DMS 273 (cell line): ENCODE data around the gene EIF1B.

Experiments used
- DNase-seq: peaks from one replicate; lab custom pipeline; 2025; ENCODE audit not compliant: unreplicated experiment; lab: John Stamatoyannopoulos, UW

EIF1B gene

GRCh38 chr3:40308725-40309417, 636 bp upstream of the EIF1B start:
- no peak for DNase-seq

- DNase-seq, result peak; percentile 65
These were observed 603 bp downstream of the EIF1B start for GRCh38 chr3:40309925-40310695.

GRCh38 chr3:40310705-40311104, 1.2 kb downstream of the EIF1B start:
- peak; percentile 16 for DNase-seq

GRCh38 chr3:40312661-40313226, 3.2 kb downstream of the EIF1B start:
- DNase-seq, result no peak

- DNase-seq, result peak; percentile 36
These were observed 4.7 kb downstream of the EIF1B start for GRCh38 chr3:40313975-40314860.

GRCh38 chr3:40317061-40317855, 7.8 kb downstream of the EIF1B start:
- peak; percentile 76 for DNase-seq

GRCh38 chr3:40321818-40322217, 12.3 kb downstream of the EIF1B start:
- DNase-seq, result no peak

- no peak for DNase-seq
These were observed 14.4 kb downstream of the EIF1B start for GRCh38 chr3:40323946-40324345.

- no peak for DNase-seq
These were observed 15.1 kb downstream of the EIF1B start for GRCh38 chr3:40324621-40325020.

- no peak for DNase-seq
These were observed 16.0 kb downstream of the EIF1B start for GRCh38 chr3:40325465-40325864.

GRCh38 chr3:40328374-40328773, 18.9 kb downstream of the EIF1B start:
- no peak for DNase-seq

- no peak for DNase-seq
These were observed 19.6 kb downstream of the EIF1B start for GRCh38 chr3:40329071-40329470.

GRCh38 chr3:40332684-40333083, 23.2 kb downstream of the EIF1B start:
- no peak for DNase-seq

GRCh38 chr3:40333416-40333815, 23.9 kb downstream of the EIF1B start:
- peak; percentile 19 for DNase-seq

- no peak for DNase-seq
These were observed 24.3 kb downstream of the EIF1B start for GRCh38 chr3:40333852-40334251.

- DNase-seq, result no peak
These were observed 26.6 kb downstream of the EIF1B start for GRCh38 chr3:40336101-40336500.

- peak; percentile 46 for DNase-seq
These were observed 27.1 kb downstream of the EIF1B start for GRCh38 chr3:40336511-40337135.

GRCh38 chr3:40337136-40338108, 27.9 kb downstream of the EIF1B start:
- DNase-seq, result no peak

GRCh38 chr3:40339871-40340270, 30.4 kb downstream of the EIF1B start:
- DNase-seq, result no peak
